ENCODE measurements around the gene CRYBG2. TPM values are rescaled to one million over a fixed set of nuclear protein-coding genes. Genes with fewer than 3 reads are reported as not detected.

CRYBG2 gene
- total and polyA plus RNA-seq, 2 of the 8 experiments (the other 6 are each of a cell fraction or from before 2014, with no cell fraction given) = 14.2 to 17.0 TPM

GRCh38 chr1:26358411-26359384 is 4.8 kb upstream of the CRYBG2 start:
- FAIRE-seq (no peak), DNase-seq (ENCODE audit: low read depth in 1 of 2, low spot score in 2 of 2) (no peak)
- H2BK120ac ChIP-seq (replicated peaks; ENCODE audit: low read depth, low read length) = no peak overlapping the region
- H2BK20ac ChIP-seq (ENCODE audit: low read length) = no peak overlapping the region
- no peak overlapping the region for H2BK5ac ChIP-seq (ENCODE audit: low read depth, low read length)
- H4K91ac ChIP-seq (replicated peaks; ENCODE audit: insufficient read length, low read length) = no peak overlapping the region
- H2AFZ ChIP-seq (ENCODE audit: low read length) = no peak overlapping the region
- no peaks in the 10 kb centered on the region for H3K36me3 ChIP-seq (ENCODE audit: control insufficient read depth in 2 of 4, insufficient read depth in 4 of 4, low read length in 3 of 4)
- 56% methylated on average over 15 of the region's 15 CpGs; no CpG with 5 or more reads in 1 of the 2 experiments for WGBS, 2 experiments (ENCODE audit: extremely low coverage in 1 of 2, insufficient coverage in 1 of 2, insufficient read length in 1 of 2, insufficient replicate concordance in 2 of 2, low coverage in 1 of 2, low lambda C conversion rate in 2 of 2, missing lambda C conversion rate in 1 of 2)
- H3K4me1 ChIP-seq (replicated peaks in 1 of 4; ENCODE audit: control insufficient read depth in 3 of 4, insufficient read depth in 4 of 4, low read length in 3 of 4) = peaks cover 6 to 24% (median 19%) of the 10 kb centered on the region in 4 experiments
- H3K56ac ChIP-seq (replicated peaks; ENCODE audit: insufficient read length, low read depth, low read length) = no peak overlapping the region
- no peak overlapping the region for H3K18ac ChIP-seq (ENCODE audit: extremely low read depth, low read length)
- ChIA-PET POLR2A (ENCODE audit: partially characterized antibody) (interaction anchor here (0.6 to 3.4 kb wide), 13 partner anchors 9 to 70 kb away, joined by 3 to 22 read pairs (median 4); partner anchors contain the start of gene LIN28A), CTCF (ENCODE audit: partially characterized antibody) (interaction anchor here (0.7 to 14.1 kb wide), 11 partner anchors 8 to 75 kb away, joined by 3 to 297 read pairs (median 4); partner anchors contain the start of gene SH3BGRL3)
- TF ChIP-seq JUND (IDR thresholded peaks at IDR 0.05; ENCODE audit: low read length) (0 out of 2 replicates have a peak, but pooled peaks have one; percentile 39), CEBPB (IDR thresholded peaks at IDR 0.05; ENCODE audit: low read depth, low read length) (peak; percentile 73), TAF7 (optimal IDR thresholded peaks at IDR 0.05; ENCODE audit: borderline replicate concordance, low read depth, low read length) (no peak), EGR1 (IDR thresholded peaks at IDR 0.05; ENCODE audit: borderline replicate concordance, low read depth, low read length) (no peak), MAFK (IDR thresholded peaks at IDR 0.05; ENCODE audit: low read depth, low read length) (no peak)
- no peaks in the 10 kb centered on the region for H4K20me1 ChIP-seq (replicated peaks in 1 of 2; ENCODE audit: control insufficient read depth in 1 of 2, insufficient read depth in 2 of 2, low read length in 2 of 2)
- H2BK15ac ChIP-seq (ENCODE audit: low read length) = peak overlapping the region; percentile 88
- no peak overlapping the region for H2AK5ac ChIP-seq (ENCODE audit: low read depth, low read length)
- H3K23me2 ChIP-seq (ENCODE audit: low read depth, low read length) = peaks cover 8% of the 10 kb centered on the region; the same call in 1 of the 2 replicates
- H3K14ac ChIP-seq (ENCODE audit: insufficient read length) = no peak overlapping the region
- H3K79me2 ChIP-seq (ENCODE audit: control insufficient read depth in 1 of 2, insufficient read depth in 2 of 2, low read length in 2 of 2) = no peaks in the 10 kb centered on the region
- H3K4me3 ChIP-seq (ENCODE audit: extremely low read depth in 1 of 4, insufficient read depth in 2 of 4, low read depth in 3 of 4, low read length in 4 of 4) = peak overlapping the region in 2 of 4 experiments; percentile 67 to 92; a peak in 3 of 8 replicates
- H3K9me3 ChIP-seq (ENCODE audit: insufficient read depth in 2 of 2, low read depth in 1 of 2, low read length in 1 of 2) = no peaks in the 10 kb centered on the region
- H2BK12ac ChIP-seq (ENCODE audit: low read depth, low read length) = 0 out of 2 replicates have a peak overlapping the region, but pooled peaks have one; percentile 20
- H3K27ac ChIP-seq (ENCODE audit: low read depth, low read length) = no peak overlapping the region
- H3K79me1 ChIP-seq (ENCODE audit: low read depth, low read length) = no peaks in the 10 kb centered on the region
- no peak overlapping the region for H4K5ac ChIP-seq (ENCODE audit: insufficient read length, low read depth, low read length)
- H4K8ac ChIP-seq (ENCODE audit: extremely low read depth, insufficient read depth, low read length) = no peak overlapping the region; the same call in 1 of the 2 replicates
- no peak overlapping the region for H3K9ac ChIP-seq (replicated peaks in 1 of 4; ENCODE audit: extremely low read depth in 1 of 4, low read depth in 3 of 4, low read length in 3 of 4)
- peaks cover 0 to 10% (median 10%) of the 10 kb centered on the region in 4 experiments; a peak in 4 of 7 replicates for H3K27me3 ChIP-seq (replicated peaks in 1 of 4; ENCODE audit: control insufficient read depth in 3 of 4, extremely low read depth in 1 of 4, insufficient read depth in 3 of 4, low read length in 3 of 4)
- no peak overlapping the region for H3K23ac ChIP-seq (ENCODE audit: insufficient read length)
- H3K4ac ChIP-seq (replicated peaks; ENCODE audit: insufficient read length, low read depth, low read length) = no peak overlapping the region
- H3K4me2 ChIP-seq (ENCODE audit: insufficient read depth in 1 of 2, low read depth in 2 of 2, low read length in 2 of 2) = peak overlapping the region; percentile 76 to 77
